Measurements from ENCODE around the gene TPM2.
A peak's percentile ranks its signal among the peaks of the same experiment; 100 is the strongest.
"Not testable (repeated sequence)": the region's sequence is repeated elsewhere in the genome, so short reads cannot be mapped to it uniquely, and the experiment has no call there.

The TPM2 gene

GRCh38 chr9:35656831-35657545 lies 32.7 kb downstream of the TPM2 start:
- DNase-seq (ENCODE audit: low spot score), result no peak

GRCh38 chr9:35656348-35656747 lies 33.4 kb downstream of the TPM2 start:
- DNase-seq (ENCODE audit: low spot score), result no peak

DNA sequence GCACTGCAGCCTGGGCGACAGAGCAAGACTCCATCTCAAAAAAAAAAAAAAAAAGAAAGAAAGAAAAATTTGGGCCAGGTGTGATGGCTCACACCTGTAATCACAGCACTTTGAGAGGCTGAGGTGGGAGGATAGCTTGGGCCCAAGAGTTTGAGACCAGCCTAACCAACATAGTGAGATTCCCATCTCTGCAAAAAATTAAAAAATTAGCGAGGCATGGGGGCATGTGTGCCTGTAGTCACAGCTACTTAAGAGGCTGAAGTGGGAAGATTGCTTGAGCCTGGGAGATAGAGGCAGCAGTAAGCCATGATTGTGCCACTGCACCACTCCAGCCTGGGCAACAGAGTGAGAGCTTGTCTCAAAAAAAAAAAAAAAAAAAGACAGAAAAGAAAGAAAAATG lies 36.1 kb downstream of the TPM2 start:
- DNase-seq (ENCODE audit: low spot score), result no peak

- DNase-seq (ENCODE audit: low spot score), result no peak
Measured at GRCh38 chr9:35652829-35653209, 36.9 kb downstream of the TPM2 start.

DNA sequence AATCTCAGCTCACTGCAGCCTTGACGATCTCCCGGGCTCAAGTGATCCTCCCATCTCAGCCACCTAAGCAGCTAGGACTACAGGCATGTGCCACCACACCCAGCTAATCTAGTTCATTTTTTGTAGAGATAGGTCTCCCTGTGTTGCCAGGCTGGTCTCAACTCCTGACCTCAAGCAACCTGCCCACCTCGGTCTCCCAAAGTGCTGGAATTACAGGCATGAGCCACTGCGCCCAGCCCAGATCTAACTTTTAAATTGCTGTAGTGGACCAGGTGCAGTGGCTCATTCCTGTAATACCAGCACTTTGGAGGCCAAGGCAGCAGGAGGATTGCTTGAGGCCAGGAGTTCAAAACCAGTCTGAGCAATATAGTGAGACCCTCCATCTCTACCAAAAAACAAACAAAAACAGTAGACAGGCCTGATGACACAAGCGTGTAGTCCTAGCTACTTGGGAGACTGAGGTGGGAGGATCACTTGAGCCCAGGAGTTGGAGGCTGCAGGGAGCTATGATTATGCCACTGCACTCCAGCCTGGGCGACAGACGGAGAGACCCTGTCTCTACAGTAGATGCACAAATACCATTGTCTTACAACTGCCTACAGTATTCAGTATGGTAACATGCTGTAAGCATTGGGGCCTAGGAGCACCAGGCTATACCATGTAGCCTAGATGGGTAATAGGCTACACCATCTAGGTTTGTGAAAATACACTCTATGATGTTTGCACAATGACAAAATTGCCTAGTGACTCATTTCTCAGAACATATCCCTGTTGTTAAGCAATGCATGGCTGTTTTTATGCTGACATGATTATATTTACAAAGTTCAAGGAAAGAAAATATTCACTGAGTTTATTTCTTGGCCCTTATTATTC lies 37.5 kb downstream of the TPM2 start:
- no peak for DNase-seq (ENCODE audit: low spot score)

GRCh38 chr9:35650341-35651158 lies 39.2 kb downstream of the TPM2 start, which contains the start of gene SIT1:
Gene SIT1 (minus strand): TSS chr9:35650931. CDS start chr9:35650853, 78 bp downstream.
- DNase-seq (ENCODE audit: low spot score), result no peak

DNA sequence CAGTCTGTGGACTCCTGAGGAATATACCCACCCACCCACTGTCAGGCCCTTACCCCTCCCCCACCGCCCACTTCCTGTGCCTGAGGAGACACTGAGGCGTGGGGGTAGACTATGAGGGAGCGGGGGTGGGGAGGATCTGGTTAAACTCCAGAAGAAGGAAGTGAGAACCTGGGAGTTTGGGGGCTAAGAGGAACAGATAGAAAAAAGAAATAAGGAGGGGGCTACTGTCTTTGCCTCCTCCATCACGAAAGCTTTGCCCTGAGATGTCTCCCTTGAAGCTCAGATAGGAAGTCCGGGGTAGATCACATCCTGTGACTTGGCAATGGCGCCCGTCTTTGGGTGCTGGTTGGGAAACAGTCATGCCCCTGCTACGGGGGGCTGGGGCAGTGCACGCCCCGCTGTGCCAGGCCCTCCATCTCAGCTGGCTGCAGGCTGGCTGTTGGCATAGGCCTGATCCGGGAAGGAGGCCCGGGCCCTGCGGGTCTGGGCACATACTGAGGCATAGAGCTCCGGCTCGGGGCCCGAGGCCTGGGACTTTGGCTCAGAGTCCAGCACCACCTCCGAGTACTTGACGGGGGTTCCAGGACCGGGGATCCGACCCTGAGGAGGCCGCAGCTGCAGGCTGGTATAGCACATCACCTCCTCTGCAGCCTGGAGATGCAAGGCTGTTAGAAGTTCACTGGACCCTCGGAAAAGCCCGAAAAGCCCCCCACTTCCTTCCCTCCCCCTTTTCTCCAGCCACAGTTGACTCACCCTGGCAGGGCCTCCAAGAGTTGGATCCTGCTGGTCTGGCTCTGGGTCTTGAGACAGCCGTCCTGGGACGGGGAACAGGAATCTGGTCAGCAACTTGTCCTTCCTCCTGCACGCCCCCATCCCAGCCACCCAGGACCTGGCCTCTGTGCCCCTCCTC lies 40.0 kb downstream of the TPM2 start:
- DNase-seq (ENCODE audit: low spot score), result no peak

DNA sequence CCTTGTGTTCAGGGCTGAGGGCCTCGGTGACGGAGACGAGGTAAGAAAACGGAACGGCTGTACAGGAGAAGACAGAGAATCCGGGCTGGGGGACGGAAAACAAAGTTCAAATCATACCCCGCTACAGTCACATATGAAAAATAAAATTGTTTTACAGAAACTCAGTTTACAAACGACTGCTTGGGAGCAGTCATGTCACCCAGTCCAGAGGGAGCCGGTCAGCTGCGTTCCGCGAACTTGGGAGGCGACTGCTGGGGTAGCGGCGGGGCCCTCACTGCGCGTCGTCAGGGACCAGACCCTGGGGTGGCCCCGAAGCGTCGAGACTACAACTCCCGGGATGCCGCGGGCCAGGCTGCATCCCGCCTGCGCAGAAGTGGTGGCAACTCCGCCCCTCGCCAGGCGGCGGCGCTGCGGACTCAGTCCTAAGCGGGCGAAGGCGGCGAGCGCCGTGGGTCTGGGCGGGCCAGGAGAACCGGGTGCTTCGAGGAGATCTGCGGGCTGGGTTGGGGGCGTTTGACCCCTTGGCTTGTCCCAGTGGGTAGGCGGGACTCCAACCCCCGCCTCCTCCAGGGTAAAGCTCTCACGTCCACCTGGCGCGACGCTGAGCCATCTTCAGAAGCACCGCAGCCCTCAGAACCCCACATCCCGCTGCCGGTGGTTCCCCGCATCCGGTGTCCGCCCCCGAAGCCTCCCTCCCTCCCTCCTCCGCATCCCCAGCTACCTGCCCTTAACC lies 43.0 kb downstream of the TPM2 start:
- DNase-seq (ENCODE audit: low spot score), result peak; percentile 83

DNA sequence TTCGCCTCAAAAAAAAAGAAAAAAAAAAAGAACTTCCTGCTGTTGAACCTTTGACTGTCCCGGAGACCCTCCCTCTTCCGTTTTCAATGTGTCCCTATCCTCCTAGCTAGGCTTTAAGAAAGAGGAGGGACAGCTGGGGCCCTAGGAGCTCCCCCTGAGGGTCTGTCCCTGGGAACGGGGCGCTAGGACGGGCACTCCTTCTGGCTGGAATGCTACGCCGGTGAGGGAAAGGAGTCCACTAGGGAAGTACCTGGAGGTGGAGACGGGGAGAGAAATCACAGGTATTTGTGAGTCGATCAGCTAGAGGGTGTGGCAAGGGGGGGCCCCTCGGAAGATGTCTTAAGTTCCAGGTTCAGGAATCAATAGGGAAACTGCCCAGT lies 43.6 kb downstream of the TPM2 start:
- no peak for DNase-seq (ENCODE audit: low spot score)

- DNase-seq (ENCODE audit: low spot score), result not testable (repeated sequence)
Measured at GRCh38 chr9:35645736-35646135, 44.0 kb downstream of the TPM2 start.

GRCh38 chr9:35643046-35643445 lies 46.7 kb downstream of the TPM2 start:
- DNase-seq (ENCODE audit: low spot score), result no peak

DNA sequence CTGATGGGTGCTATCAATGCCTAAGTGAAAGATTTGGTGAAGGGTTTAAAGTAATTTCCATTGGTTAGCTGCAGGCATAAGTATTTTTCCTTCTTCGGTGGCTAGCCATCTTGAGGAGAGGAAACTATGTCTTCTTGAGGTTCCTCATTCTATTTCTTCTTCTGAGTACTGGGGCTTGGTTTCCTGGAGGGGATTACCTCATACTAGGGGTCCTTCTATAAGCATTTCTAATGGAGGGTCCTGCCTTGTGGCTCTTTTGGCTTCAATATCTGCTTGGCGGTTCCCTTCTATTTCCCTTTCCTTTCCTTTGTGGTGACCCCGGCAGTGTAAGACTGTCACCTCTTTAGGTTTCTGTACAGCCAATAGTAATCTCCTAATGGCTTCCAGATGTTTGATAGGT lies 48.2 kb downstream of the TPM2 start:
- not testable (repeated sequence) for DNase-seq (ENCODE audit: low spot score)

DNA sequence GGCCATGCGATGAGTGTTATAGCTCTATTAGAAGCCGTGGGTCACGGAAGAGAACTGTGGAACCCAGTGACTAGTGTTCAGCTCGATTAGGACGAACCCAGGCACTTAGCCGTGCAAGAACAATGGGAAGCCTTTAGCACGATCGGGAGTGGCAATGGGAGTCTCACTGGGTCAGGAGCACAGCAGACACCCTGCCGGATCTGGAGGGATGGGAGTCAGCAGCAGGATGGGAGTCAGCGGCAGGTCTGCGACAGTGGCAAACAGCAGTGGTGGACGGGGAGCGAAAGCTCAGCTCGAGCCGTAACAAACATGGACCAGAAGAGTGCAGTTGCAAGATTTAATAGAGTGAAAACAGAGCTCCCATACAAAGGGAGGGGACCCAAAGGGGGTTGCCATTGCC lies 49.3 kb downstream of the TPM2 start:
- DNase-seq (ENCODE audit: low spot score), result not testable (repeated sequence)

GRCh38 chr9:35639631-35640030 lies 50.1 kb downstream of the TPM2 start:
- DNase-seq (ENCODE audit: low spot score), result no peak

GRCh38 chr9:35639225-35639624 lies 50.5 kb downstream of the TPM2 start:
- not testable (repeated sequence) for DNase-seq (ENCODE audit: low spot score)

DNA sequence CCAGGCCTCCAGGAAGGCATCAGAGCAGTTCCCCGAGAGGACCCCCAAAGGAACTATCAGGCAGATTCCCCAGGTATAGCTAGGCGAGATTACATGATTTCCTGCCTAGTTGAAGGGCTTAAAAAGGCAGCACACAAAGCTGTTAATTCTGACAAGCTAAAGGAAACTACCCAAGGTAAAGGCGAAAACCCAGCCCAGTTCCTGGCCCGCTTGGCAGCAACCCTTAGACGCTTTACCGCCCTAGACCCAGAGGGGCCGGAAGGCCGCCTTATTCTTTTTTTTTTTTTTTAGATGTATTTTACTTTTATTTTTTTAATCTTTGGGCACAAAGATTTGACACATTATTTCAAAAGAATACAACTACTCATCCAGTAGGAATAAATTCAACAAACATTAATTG lies 51.0 kb downstream of the TPM2 start:
- DNase-seq (ENCODE audit: low spot score), result not testable (repeated sequence)

- not testable (repeated sequence) for DNase-seq (ENCODE audit: low spot score)
Measured at GRCh38 chr9:35637427-35637955, 52.2 kb downstream of the TPM2 start.

DNA sequence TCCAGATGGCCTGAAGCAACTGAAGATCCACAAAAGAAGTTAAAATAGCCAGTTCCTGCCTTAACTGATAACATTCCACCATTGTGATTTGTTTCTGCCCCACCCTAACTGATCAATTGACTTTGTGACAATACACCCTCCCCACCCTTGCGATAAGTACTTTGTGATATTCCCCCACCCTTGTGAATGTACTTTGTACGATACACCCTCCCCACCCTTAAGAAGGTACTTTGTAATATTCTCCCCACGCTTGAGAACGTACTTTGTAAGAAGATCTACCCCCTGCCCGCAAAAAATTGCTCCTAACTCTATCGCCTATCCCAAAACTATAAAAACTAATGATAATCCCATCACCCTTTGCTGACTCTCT lies 52.9 kb downstream of the TPM2 start:
- not testable (repeated sequence) for DNase-seq (ENCODE audit: low spot score)

- no peak for DNase-seq (ENCODE audit: low spot score)
Measured at GRCh38 chr9:35636135-35636876, 53.4 kb downstream of the TPM2 start.

Measured in SK-N-DZ (cell line).